Hair follicle dermal papilla cell (primary cell): ENCODE data around the gene SPATS2. TPM values are rescaled to one million over a fixed set of nuclear protein-coding genes. Genes with fewer than 3 reads are reported as not detected.

ENCODE experiments used
- small RNA-seq: library from RNA; depleted of rRNA; stranded (forward); fragments of <200 nt; gene quantifications from one replicate; pipeline ENCODE3, GENCODE V24; 2012
- total RNA-seq: library from RNA; depleted of rRNA; stranded (reverse); fragments of >200 nt; gene quantifications from 2 replicates; pipeline ENCODE4 v1.2.3, GENCODE V29; 2012

SPATS2 gene
- 15.8 and 23.4 TPM in 2 replicates for total RNA-seq

GRCh38 chr12:49367381-49368239, at the start of gene SPATS2:
TSS of gene SPATS2 (plus strand) at chr12:49367462. CDS start at chr12:49461013, 93,551 bp downstream.

GRCh38 chr12:49322708-49323523, 44.3 kb upstream of the SPATS2 start, which contains the start of gene TROAP:
TSS of gene TROAP (plus strand) at chr12:49323255. CDS start at chr12:49323609, 354 bp downstream.

GRCh38 chr12:49336645-49337584, 30.3 kb upstream of the SPATS2 start, which contains the start of gene C1QL4:
TSS of gene C1QL4 (minus strand) at chr12:49337188. CDS start at chr12:49336477, 711 bp downstream.

GRCh38 chr12:49346659-49347310, 20.5 kb upstream of the SPATS2 start, which contains the start of gene DNAJC22:
TSS of gene DNAJC22 (plus strand) at chr12:49346888. CDS start at chr12:49348873, 1,985 bp downstream.

GRCh38 chr12:49538510-49539403, 171.5 kb downstream of the SPATS2 start, which contains the start of gene KCNH3:
TSS of gene KCNH3 (plus strand) at chr12:49539030. CDS start at chr12:49539417, 387 bp downstream.

GRCh38 chr12:49567611-49568441, 200.6 kb downstream of the SPATS2 start, which contains the start of gene MCRS1:
TSS of gene MCRS1 (minus strand) at chr12:49568142. CDS start at chr12:49566731, 1,411 bp downstream.

Small RNAs within 50 kb of the gene (small RNA-seq; reads per million reads assigned to genes)
- gene AC125611.1: not detected

Other genes starting within 250 kb of the SPATS2 start
- 828 and 1,068 TPM in 2 replicates for gene TUBA1B, start 236.1 kb upstream of the SPATS2 start, total RNA-seq
- gene TUBA1A, start 178.4 kb upstream of the SPATS2 start, total RNA-seq: 803 and 1,028 TPM in 2 replicates
- 310 and 435 TPM in 2 replicates for gene TUBA1C, start 102.4 kb upstream of the SPATS2 start, total RNA-seq
- 0.12 and 0.16 TPM in 2 replicates for gene PRPH, start 72.3 kb upstream of the SPATS2 start, total RNA-seq
- gene TROAP, start 44.2 kb upstream of the SPATS2 start, total RNA-seq: 1.8 and 3.6 TPM in 2 replicates
- 0.12 TPM in 1 of 2 replicates, not detected in the other for gene C1QL4, start 30.3 kb upstream of the SPATS2 start, total RNA-seq
- 0.32 and 1.1 TPM in 2 replicates for gene DNAJC22, start 20.6 kb upstream of the SPATS2 start, total RNA-seq
- gene KCNH3, start 171.6 kb downstream of the SPATS2 start, total RNA-seq: 0.16 TPM in 1 of 2 replicates, not detected in the other
- gene MCRS1, start 200.7 kb downstream of the SPATS2 start, total RNA-seq: 58.9 TPM in 2 replicates
- 0.49 and 0.61 TPM in 2 replicates for gene FAM186B, start 238.2 kb downstream of the SPATS2 start, total RNA-seq